Adrenal gland (tissue), 12 donors: Measurements from ENCODE around the gene GRPEL2. TPM values are rescaled to one million over a fixed set of nuclear protein-coding genes. Genes with fewer than 3 reads are reported as not detected.

Experiments
- DNase-seq, 7 donors: peaks; one replicate each; pipeline ENCODE4 v3.0.0-alpha.2; 2019 to 2020
- H3K27ac ChIP-seq, 5 donors: fragments of 200-600 bp; sonication (generic) in 4 of 5; 1 replicate in 3 of 5; 2 replicates in 2 of 5; pipeline versions ENCODE4 v1.5.1 to v1.8.0; 2016 to 2020; ENCODE audit warnings: mild to moderate bottlenecking in 1 of 5
- H3K27me3 ChIP-seq: fragments of 200-600 bp; 2 replicates; pipeline ENCODE4 v1.8.0; 2021
- H3K36me3 ChIP-seq, 2 donors: fragments of 200-600 bp; replicated peaks in 1 of 2; 1 replicate in 1 of 2; 2 replicates in 1 of 2; pipeline versions ENCODE4 v1.5.1 to v1.8.0; 2018 to 2022
- H3K4me1 ChIP-seq, 2 donors: fragments of 200-600 bp; replicated peaks in 1 of 2; 1 replicate in 1 of 2; 2 replicates in 1 of 2; pipeline versions ENCODE4 v1.5.1 to v1.8.0; 2018 to 2021
- H3K4me3 ChIP-seq, 4 donors: fragments of 200-600 bp; sonication (generic) in 3 of 4; one replicate each; pipeline ENCODE4 v1.5.1; 2016 to 2018
- H3K9me3 ChIP-seq, 3 donors: fragments of 200-600 bp; sonication (generic) in 1 of 3; replicated peaks in 1 of 3; 1 replicate in 2 of 3; 2 replicates in 1 of 3; pipeline versions ENCODE4 v1.5.1 to v1.8.0; 2016 to 2021
- POLR2A ChIP-seq, 2 donors: fragments of 450-650 bp; IDR thresholded peaks; one replicate each; pipeline ENCODE4 v1.6.1; 2017; ENCODE audit warnings: antibody characterized with exemption in 2 of 2, mild to moderate bottlenecking in 2 of 2, moderate library complexity in 1 of 2
- WGBS, 4 donors: extraction: QIAGEN DNeasy Blood & Tissue Kit in 2 of 4; methylation state at CpG; one replicate each; pipeline versions ENCODE4 v1.1.5 to v1.1.7; 2013 to 2017; 5-methylcytosine and 5-hydroxymethylcytosine counted together
- intact Hi-C, 2 donors: fragments of 100-400 bp; cut with DNase I; formaldehyde crosslinking; loops; one replicate each; pipeline versions ENCODE4 v1.14.1 to v1.15.0; 2022 to 2023
- polyA plus RNA-seq, 3 donors: library from polyadenylated mRNA; stranded (reverse); fragments of 200-250 nt in 2 of 3; fragments of 350-450 nt in 1 of 3; fragmentation: Illumina TruSeq in 1 of 3; extraction: RNeasy Lipid Tissue Mini Kit (QIAGEN cat#74804) in 1 of 3; gene quantifications; one replicate each; pipeline ENCODE4 v1.2.3, GENCODE V29; 2013 to 2014
- total RNA-seq, 9 donors: library from RNA; depleted of rRNA in 4 of 9; stranded (reverse); fragments of >200 nt in 4 of 9; fragments of 120-200 nt in 1 of 9; fragmentation: NEBNext Ultra II Directional in 1 of 9; extraction: Animal tissue kit (Norgen Biotek cat#: 25700) in 1 of 9; gene quantifications; one replicate each; pipeline versions ENCODE4 v1.1.0 to v1.2.4, GENCODE V29; 2013 to 2023
- TF ChIP-seq, protein P1 (sequence below), 6 experiments: fragments of 450-650 bp in 4 of 6; fragments of 200-600 bp in 2 of 6; sonication (generic) in 1 of 6; IDR thresholded peaks; 1 replicate in 5 of 6; 2 replicates in 1 of 6; pipeline versions ENCODE4 v1.5.1 to v1.8.0; 2016 to 2021; ENCODE audit warnings: antibody characterized with exemption in 6 of 6, mild to moderate bottlenecking in 2 of 6, moderate library complexity in 1 of 6
- donor health status: healthy with polysubstance abuse.
- donor health status: Bipolar disorder and iron deficiency.
- donor health status: DM: yes; HTN: yes; CAD: no.
- donor health status: DM: no; HTN: no; CAD: no.
- donor health status: DM: no; HTN: no; CAD: no.
- donor health status: DM: yes; HTN: yes; CAD: no.

Gene GRPEL2
- total and polyA plus RNA-seq, 12 donors: 3.9 to 17.4 (median 12.0) TPM

DNA sequence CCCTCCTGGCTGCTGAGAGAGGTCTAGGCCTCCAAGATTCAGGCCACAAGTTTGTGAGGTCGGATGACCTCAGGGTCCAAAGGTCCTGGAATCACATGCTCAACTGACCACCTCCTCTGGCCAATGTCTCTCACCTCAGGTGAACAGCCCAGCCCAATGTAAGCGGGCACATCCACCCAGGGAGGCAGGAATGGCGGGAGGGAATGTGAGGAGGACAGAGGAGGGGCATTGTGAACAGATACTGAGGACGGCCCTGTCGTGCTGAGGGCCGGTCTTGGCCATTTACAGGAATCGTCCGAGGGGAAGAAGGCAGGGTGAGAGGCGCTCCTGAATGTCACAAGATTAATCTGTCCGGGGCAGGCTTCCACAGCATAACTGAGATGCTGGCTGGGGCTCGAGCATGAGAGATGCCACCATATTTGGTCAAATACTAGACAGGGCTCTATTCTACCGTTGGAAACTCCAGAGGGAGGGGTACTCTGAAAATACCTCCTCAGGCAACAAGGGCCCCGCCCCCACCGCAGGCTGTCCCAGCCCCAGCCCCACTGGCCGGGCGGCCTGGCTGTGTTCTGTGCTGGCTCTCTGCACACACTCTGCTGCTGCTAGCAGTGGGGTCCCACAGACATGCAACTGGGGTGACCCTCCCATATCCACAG, 35.3 kb downstream of the GRPEL2 start:
- Histone ChIP-seq H3K4me3 (no peak overlapping the region), H3K36me3 (no peaks in the 10 kb centered on the region), H3K27ac (peak overlapping the region in 2 of 5 donors; percentile 62 to 74), H3K27me3 (no peaks in the 10 kb centered on the region), H3K4me1 (peaks cover 5 to 50% of the 10 kb centered on the region in 2 donors), H3K9me3 (no peaks in the 10 kb centered on the region)
- 63 to 83% (median 73%) methylated on average over 11 to 16 of the region's 16 CpGs for WGBS, 4 donors
- intact Hi-C loops: loop anchor here in 1 of 2 donors (2.0 kb wide), 1 partner anchor 52 kb away; no protein-coding TSS in a partner anchor
- DNase-seq: peak in 2 of 7 donors; percentile 42 to 78
- TF ChIP-seq, protein P1, sequence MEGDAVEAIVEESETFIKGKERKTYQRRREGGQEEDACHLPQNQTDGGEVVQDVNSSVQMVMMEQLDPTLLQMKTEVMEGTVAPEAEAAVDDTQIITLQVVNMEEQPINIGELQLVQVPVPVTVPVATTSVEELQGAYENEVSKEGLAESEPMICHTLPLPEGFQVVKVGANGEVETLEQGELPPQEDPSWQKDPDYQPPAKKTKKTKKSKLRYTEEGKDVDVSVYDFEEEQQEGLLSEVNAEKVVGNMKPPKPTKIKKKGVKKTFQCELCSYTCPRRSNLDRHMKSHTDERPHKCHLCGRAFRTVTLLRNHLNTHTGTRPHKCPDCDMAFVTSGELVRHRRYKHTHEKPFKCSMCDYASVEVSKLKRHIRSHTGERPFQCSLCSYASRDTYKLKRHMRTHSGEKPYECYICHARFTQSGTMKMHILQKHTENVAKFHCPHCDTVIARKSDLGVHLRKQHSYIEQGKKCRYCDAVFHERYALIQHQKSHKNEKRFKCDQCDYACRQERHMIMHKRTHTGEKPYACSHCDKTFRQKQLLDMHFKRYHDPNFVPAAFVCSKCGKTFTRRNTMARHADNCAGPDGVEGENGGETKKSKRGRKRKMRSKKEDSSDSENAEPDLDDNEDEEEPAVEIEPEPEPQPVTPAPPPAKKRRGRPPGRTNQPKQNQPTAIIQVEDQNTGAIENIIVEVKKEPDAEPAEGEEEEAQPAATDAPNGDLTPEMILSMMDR (IDR thresholded peaks at IDR 0.05): no peak
- no peak for TF ChIP-seq POLR2A (IDR thresholded peaks at IDR 0.05)

DNA sequence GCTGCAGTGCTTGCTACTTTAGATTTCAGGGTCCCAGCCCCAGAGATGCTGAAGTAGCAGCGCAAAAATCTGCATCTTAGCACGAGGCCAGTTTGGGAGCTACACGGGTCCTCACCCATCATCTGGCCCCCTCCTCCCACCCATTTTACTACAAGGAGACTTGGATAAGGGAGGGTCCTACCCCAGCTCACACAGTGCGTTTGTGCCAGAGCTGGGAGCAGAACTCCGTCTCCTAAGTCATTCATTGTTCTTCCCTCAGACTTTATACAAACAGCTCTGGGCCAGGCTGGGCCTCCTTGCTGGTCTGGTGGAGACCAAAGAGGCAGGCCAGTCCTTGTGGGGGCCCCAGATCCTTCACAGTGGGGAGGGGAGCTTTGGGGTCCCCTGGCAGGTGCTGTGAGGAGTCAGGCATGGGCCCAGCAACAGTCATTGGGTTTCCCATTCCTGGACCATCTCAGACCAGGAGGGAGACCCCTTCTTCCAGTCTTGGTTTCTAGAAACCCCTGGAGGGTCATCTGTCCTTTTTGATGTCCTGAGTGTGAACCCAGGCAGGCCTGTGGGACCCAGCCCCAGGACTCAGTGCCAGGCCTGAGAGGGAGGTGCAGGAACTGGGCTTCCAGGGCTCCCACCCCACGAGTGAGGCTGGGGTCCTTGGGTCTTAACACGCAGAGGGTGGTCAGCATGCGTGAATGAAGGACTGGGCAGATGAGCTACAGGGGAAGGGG, 36.1 kb downstream of the GRPEL2 start:
- H3K36me3 ChIP-seq: no peaks in the 10 kb centered on the region
- DNase-seq: no peak
- peaks cover 8 to 59% of the 10 kb centered on the region in 2 donors for H3K4me1 ChIP-seq
- TF ChIP-seq POLR2A (IDR thresholded peaks at IDR 0.05): no peak
- TF ChIP-seq, protein P1 (IDR thresholded peaks at IDR 0.05): no peak
- no peak overlapping the region for H3K4me3 ChIP-seq
- H3K27me3 ChIP-seq: no peaks in the 10 kb centered on the region
- H3K9me3 ChIP-seq: no peaks in the 10 kb centered on the region
- peak overlapping the region in 2 of 5 donors; percentile 62 to 71 for H3K27ac ChIP-seq
- 49 to 79% (median 62%) methylated on average over 5 to 8 of the region's 8 CpGs for WGBS, 4 donors
- intact Hi-C loops: loop anchor here in 1 of 2 donors (2.0 kb wide), 1 partner anchor 51 kb away; no protein-coding TSS in a partner anchor

GRCh38 chr5:149381986-149382338, 36.7 kb downstream of the GRPEL2 start:
- Histone ChIP-seq H3K9me3 (no peaks in the 10 kb centered on the region), H3K27ac (peak overlapping the region in 2 of 5 donors; percentile 62 to 80), H3K4me1 (peaks cover 14 to 64% of the 10 kb centered on the region in 2 donors), H3K36me3 (no peaks in the 10 kb centered on the region), H3K27me3 (no peaks in the 10 kb centered on the region), H3K4me3 (no peak overlapping the region)
- TF ChIP-seq POLR2A (IDR thresholded peaks at IDR 0.05): no peak
- TF ChIP-seq, protein P1 (IDR thresholded peaks at IDR 0.05): peak; percentile 88 to 98 (median 94)
- DNase-seq: peak; percentile 78 to 93 (median 84)
- 13 to 70% (median 30%) methylated on average over 4 to 16 of the region's 16 CpGs for WGBS, 4 donors
- intact Hi-C loops: loop anchor here (2.0 kb wide), 2 partner anchors 49 to 51 kb away; no protein-coding TSS in a partner anchor

DNA sequence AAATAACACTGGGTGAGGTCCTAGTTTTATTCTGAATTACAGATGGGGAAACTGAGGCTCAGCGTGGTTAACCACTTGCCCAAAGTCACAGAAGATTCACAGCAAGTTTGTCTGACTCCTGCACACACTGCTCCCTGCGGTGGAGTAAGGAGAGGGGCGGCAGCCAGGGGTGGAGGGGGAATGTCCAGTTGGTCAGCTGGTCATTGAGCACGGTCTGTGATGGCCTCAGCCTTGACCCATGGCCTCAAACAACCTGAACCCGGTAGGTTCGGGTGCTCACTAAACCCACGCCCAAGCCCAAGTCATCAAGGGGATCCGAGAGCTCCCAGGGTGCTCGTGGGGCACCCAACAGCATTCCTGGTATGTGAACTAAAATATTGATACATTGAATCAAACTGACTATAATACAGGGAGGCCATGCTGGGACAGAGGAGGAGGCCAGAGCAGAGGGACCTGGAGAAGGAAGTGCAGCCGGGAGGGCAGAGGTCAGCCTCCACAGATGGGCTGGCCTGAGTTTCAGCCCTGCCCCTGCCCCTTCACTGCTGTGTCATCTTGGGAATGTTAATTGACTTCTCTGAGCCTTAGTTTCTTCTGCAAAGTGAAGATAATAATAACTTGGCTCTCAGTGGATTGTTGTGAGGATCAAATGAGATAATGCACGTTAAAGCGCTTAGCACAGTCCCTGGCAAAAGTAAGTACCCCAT, 37.4 kb downstream of the GRPEL2 start:
- intact Hi-C loops: loop anchor here in 1 of 2 donors (2.0 kb wide), 1 partner anchor 48 kb away; no protein-coding TSS in a partner anchor
- no peak for DNase-seq
- H3K36me3 ChIP-seq: no peaks in the 10 kb centered on the region
- H3K4me3 ChIP-seq: no peak overlapping the region
- H3K27ac ChIP-seq: peak overlapping the region in 3 of 5 donors; percentile 0 to 80 (median 62)
- WGBS, 4 donors: 73 to 84% (median 78%) methylated on average over 11 to 12 of the region's 12 CpGs
- no peaks in the 10 kb centered on the region for H3K27me3 ChIP-seq
- peaks cover 21 to 71% of the 10 kb centered on the region in 2 donors for H3K4me1 ChIP-seq
- TF ChIP-seq, protein P1 (IDR thresholded peaks at IDR 0.05): no peak
- TF ChIP-seq POLR2A (IDR thresholded peaks at IDR 0.05): no peak
- no peaks in the 10 kb centered on the region for H3K9me3 ChIP-seq
